Measurements from ENCODE around the gene CTSD.
A peak's percentile ranks its signal among the peaks of the same experiment; 100 is the strongest.

CTSD gene

DNA sequence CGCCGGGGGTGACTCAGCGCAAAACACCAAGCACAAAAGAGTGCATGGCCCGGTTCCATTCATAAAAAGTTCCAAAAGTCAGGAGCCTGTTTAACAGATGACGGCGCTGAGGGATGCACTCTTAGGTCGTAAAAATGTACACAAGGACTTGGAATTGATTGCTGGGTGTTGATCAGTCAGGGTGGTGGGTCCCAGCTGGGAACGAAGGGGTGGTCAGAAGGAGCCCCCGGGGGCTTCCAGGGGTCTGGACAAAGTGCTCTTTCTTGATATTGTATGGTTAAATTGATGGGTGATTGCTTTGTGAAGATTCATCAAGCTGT is 34.1 kb downstream of the CTSD start:
- DNase-seq (no peak), ATAC-seq (no peak)

DNA sequence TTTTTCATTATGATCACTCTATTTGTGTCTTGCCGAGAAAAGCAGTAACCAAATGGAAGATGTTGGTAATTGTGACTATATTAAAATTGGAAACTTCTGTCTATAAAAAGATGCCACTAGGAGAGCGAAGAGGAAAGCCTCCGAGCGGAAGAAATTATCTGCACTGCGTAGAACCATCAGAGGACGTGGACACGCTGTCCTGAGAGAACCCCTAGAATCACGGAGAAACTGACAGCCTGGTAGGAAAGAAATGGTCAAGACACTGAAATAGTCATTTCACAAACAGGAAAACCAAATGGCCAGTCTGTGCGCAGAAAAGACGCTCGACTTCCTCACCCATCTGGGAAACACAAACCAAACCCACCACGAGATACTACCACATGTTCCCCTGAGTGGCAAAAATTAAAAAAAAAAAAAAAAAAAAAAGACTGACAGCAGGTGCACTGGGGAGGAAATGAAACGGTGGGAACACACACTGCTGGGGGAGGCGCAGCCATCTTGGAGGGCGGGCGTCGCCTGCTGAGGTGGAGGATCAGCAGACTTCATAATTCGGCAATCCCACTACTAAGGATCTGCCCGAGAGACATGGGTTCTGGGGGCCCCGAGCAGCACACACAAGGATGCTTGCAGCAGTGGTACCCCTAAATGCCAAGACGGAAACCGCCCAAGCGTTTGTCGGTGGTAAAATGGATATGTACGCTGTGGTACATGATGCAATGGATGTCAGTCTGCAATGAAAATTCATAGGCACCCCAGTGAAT is 34.6 kb downstream of the CTSD start:
- DNase-seq: peak; percentile 56
- ATAC-seq: peak; percentile 73

DNA sequence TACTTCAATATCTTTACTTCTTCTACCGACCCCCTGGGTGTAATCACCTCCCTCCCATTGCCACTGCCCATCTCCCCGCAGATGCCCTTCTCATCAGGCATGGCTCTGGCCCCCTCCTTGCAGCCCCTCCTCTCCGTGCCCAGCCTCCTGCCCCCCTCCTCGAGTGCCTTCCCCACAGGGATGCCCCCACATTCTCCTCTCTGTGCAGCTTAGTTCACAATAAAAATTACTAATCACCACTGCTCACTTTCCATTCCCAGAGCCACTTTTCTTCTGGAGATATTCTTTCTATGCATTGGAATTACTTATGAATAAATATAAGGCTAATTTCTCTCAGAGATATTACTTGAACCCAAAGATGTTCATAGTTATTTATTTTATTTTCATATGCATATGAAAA is 35.4 kb downstream of the CTSD start:
- DNase-seq (no peak), ATAC-seq (no peak)

DNA sequence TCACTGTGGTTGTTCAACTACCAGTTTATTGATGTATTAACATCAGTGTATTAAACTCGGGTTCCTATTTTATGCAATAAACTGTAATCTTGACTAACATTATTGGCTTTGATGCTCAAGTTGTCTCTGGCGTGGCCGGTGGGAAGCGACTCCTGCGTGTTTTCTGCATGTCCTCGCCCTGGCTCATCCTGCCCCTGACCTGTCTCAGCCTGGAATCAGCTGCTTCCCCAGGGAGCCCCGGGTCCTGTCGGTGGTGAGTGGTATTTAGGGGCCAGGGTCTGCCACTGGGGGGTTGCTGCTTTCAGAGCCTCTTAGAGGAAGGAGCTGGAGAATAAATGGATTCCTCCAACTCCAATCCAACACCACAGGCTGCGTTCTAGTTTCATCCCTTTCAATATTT is 35.9 kb downstream of the CTSD start:
- no peak for ATAC-seq
- DNase-seq: no peak

DNA sequence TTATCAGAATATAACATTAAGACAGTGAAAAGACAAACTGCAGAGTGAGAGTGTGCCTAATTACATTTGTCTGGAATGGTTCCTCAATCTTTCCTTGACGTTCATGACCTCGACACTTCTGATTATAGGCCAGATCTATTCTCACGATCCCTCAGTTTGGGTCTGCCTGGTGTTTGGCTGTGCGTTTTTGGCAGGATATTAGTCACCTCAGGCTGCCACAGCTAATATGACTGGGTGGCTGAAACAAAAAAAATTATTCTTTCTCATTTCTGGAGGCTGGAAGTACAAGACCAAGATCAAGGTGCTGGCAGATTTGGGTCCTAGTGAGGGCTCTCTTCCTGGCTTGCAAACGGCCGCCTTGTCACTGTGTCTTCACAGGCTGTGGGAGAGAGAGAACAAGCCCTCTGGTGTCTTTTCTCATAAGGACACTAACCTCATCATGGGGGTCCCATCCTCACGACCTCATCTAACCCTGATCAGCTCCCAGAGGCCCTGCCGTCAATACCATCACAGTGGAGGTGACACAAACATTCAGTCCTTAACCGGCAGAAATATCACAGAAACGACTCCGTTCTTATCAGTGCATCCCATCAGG is 36.5 kb downstream of the CTSD start:
- DNase-seq: no peak
- peak; percentile 70 for ATAC-seq

DNA sequence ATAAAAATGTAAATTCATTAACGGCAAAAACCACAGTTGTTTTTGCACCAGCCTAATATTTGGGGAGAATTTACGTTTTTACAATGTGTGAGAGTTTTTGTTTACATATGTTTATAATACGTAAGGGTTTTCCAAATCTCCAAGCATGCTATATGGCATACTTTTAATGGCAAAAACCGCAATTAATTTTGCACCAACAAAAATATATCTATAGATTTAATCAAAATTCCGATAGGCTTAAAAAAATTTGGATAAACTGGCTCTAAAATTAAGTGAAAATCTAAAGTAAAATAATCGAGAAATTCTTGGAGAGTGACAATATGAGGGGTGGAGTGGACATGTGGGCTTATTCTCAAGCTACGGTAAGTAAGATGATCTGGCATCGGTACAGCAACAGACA is 43.9 kb downstream of the CTSD start:
- ATAC-seq: no peak

DNA sequence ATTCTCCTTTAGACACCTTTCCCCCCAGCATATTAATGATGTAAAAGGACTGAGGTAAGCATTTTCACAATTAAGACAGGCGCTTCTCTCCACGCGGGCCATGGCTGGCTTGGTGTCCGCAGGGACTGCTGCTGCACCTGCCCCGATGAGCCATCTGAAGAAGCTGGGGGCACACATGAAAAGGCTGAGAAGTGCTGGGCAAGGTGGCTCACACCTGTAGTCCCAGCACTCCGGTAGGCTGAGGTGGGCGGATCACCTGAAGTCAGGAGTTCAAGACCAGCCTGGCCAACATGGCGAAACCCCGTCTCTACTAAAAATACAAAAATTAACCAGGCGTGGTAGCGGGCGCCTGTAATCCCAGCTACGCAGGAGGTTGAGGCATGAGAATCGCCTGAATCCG is 45.4 kb downstream of the CTSD start:
- no peak for DNase-seq
- ATAC-seq: no peak

More for the DNA sequence above, 43.9 kb downstream of the CTSD start:
- DNase-seq: no peak

DNA sequence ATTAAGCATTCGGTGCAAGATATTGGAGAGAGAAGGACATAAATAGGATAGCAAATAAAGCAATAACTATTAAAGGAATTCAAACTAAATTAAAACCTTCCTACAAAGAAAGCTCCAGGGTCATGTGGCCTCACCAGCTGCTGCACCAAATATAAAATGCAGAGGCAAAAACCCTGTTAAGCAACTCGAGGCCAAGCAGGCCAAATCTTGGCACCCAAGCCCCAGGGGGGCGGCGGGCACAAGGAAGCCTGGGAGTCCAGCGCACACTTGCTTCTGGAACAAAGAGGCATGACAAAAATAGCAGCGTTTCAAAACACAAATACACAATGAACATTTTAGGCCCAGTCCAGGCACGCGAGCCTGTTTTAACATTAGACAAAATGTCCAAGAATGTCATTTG is 46.0 kb downstream of the CTSD start:
- no peak for ATAC-seq
- DNase-seq: no peak

DNA sequence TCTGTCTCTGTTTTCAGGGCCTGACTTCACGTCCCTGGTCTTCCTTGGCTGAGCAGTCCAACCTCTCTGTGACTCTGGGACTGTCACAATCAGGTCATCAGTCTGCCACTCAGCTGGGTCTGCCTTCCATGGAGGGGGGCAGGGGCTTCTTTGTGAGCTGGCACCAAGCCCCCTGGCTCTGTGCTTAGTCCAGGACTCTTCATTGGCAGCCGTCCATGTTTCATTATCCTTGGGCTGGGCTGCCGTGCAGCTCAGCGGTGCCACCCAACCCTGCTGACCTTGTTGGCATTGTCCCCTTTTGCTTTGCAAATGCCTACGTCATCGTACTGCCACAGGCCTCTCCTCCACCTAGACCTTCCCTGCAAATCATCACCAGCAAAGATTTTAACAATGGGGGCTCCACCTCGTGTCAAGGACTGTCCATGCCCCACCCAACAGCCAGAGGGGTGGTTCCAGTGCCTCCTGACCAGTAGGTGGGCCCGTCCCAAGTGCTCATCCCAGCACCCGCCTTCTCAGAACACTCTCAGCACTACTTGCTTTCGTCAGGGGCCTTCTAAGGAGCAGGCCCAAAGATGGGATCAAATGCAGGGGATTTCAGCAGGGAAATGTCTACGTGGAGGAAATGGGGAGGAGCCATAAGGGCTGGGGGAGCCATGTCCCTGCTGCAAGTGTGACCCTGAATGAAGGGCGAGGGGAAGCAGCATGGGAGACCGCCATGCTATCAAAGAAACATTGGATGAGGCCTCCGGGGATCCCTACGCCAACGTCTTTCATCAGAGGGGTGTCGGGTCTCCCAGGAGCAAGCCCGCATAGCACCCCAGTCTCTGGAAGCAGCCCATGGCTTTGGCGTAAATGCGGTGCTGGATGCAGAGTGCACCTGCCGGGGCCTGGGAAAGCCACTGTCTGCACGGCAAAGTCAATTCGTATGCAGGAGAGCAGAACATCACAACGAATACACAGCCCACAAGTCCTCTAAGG is 48.5 kb downstream of the CTSD start:
- no peak for DNase-seq
- ATAC-seq: no peak

DNA sequence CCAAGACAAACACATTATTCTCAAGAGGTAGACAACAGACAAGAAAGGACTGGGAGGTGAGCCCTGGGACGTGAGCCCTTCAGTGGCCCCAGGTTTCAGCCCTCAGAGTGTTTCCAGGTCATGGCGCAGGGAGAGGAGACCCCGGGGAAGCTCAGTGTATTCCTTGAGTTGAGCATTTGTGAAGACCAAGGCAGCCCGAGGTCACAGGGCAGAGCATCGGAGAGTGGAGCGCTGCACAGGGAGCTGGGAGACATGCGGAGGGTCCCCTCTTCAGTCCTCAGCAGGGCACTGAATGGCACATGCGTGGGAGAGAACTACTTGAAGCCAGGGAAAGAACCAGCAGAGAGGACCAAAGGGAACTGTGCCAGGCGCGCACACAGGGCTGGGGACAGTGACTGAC is 55.0 kb downstream of the CTSD start:
- no peak for DNase-seq
- ATAC-seq: no peak

DNA sequence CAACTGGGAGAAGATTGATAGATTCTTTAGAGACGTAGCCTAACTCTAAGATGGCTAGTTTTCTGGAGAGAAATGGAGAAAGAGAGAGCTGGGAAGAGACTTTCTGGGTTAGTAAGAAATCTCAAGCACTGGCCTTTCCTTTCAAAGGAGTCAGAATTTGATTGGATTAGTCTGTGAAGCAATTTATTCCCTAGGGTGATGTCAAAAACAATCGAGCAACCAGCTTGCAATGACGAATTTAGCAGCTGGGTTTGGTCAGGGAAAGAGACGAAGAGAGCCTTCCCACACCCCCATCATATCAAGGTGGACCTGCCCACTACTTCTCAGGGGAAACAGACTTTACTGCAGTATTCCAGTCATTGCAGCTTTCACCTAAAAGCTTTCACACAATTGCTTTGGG is 56.0 kb downstream of the CTSD start:
- DNase-seq: no peak
- ATAC-seq: no peak

DNA sequence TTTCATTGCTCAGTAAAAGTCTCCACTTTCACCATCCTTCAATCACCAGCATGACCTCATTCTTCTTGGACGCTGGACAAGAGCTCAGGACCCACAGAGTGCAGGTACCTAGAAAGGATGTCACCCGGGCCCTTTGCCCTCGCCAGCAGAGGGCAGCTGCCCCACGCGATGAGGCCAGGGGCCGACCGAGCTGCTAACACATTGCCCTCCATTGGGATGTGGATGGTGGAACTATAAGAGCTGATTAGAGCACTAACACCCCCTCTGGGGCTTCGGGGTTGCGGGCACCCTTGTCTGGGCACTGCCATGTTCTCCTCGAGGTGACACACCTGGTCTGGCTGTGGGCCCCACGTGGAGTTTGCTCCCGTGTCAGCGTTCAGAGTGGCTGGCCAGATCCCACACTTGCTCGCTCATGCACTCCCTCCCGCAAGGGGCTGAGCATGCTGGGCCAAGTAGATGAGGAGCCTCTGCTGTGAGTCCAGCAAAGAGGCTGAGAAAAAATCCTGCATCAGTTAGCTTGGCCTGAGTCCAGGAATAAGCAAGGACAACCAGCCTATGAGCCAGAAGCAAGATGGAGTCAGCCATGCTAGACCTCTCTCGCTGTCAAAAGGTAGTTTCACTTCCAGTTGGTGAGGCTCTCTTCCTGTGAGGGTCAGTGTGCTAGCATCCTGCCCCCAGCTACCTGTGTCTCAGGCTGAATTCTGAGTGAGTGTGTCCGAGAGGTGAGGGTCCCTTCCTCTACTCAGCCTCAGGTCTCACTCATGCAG is 56.9 kb downstream of the CTSD start:
- ATAC-seq (no peak), DNase-seq (peak; percentile 52)

DNA sequence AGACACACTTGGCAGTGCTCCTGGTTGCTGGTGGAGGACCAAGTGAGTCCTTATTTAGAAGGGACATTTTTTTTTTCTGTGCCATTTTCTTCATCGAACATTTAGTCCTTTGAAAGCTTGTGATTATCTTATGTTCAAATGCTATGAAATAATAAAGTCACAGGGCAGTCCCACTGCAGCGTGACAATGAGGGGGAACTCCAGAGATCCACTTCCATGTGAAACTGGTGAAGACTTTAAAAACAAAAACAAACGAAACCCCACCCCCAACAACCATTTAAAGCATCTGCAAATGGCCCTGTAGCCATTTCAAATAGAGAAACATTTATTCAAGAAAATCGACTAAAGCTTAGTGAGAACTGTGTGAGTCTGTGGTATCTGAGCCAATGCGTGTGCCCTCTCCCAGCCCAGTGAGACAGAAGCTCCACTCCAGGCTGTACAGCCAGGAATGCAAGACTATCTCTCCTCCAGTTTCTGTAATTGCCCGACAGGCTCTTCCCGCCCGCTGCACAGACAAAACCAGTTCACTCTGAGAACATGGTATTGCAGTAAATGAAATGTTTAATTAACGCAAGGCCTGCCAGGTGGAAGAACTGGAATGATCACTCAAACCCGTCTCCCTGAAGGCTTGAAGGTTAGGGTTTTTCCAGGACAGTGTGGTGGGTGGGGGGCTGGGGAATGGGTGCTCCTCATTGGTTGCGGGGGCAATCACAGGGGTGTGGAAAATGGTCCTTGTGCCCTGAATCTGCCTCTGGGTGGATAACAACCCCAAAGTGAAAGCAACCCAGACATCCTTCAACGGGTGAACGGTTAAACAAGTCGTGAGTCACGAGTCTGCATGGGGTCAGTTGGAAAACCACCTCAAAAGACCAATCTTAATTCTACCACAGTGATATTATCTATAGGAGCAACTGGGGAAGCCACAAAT is 58.3 kb downstream of the CTSD start:
- DNase-seq (no peak), ATAC-seq (peak; percentile 50)

DNA sequence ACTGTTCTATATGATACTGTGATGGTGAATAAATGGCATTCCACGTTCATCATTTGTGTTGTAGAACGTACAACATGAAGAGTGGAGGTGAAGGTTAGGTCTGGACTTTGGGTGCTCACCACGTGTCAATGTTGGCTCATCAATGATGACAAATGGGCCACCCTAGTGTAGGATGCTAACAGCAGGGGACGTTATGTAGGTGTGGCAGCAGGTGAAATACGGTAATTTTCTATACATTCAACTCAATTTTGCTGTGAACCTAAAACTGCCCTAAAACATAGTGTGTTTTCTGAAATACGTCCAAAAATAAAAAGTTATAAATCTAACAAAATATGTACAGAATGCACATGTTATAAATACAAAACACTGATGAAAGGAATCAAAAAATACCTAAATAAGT is 60.6 kb downstream of the CTSD start:
- no peak for DNase-seq

More for the DNA sequence above, 60.6 kb downstream of the CTSD start:
- no peak for ATAC-seq
